Peyer's patch (tissue), 4 donors: Measurements from ENCODE around the gene TRMT112.

Experiments
- CTCF ChIP-seq, 6 experiments: fragments of 450-650 bp in 4 of 6; fragments of 200-600 bp in 2 of 6; sonication (generic) in 1 of 6; IDR thresholded peaks; one replicate each; pipeline ENCODE4 v1.5.1; 2017 to 2019; ENCODE audit warnings: antibody characterized with exemption in 6 of 6, mild to moderate bottlenecking in 3 of 6, moderate library complexity in 1 of 6
- POLR2A ChIP-seq, 2 donors: fragments of 450-650 bp; IDR thresholded peaks; one replicate each; pipeline ENCODE4 v1.5.1; 2017; ENCODE audit warnings: antibody characterized with exemption in 2 of 2, mild to moderate bottlenecking in 2 of 2, moderate library complexity in 2 of 2

GRCh38 chr11:64334764-64335735 lies 17.7 kb upstream of the TRMT112 start:
- peak in 1 of 2 donors; percentile 35 for TF ChIP-seq POLR2A (IDR thresholded peaks at IDR 0.05)
- peak in 2 of 6 experiments; percentile 26 to 28 for TF ChIP-seq CTCF (IDR thresholded peaks at IDR 0.05)
